ENCODE measurements around the gene STK4.

Gene STK4

GRCh38 chr20:45032781-45033180 is 66.5 kb downstream of the STK4 start:
- no peak for DNase-seq

GRCh38 chr20:45034436-45034835 is 68.1 kb downstream of the STK4 start:
- DNase-seq: peak; percentile 29

GRCh38 chr20:45036044-45036755 is 69.9 kb downstream of the STK4 start:
- DNase-seq: no peak

- DNase-seq: no peak
Measured at GRCh38 chr20:45037050-45037449, 70.7 kb downstream of the STK4 start.

GRCh38 chr20:45037635-45038034 is 71.3 kb downstream of the STK4 start:
- no peak for DNase-seq

GRCh38 chr20:45038745-45039474 is 72.6 kb downstream of the STK4 start:
- DNase-seq: no peak

- no peak for DNase-seq
Measured at GRCh38 chr20:45039475-45039820, 73.1 kb downstream of the STK4 start.

GRCh38 chr20:45041464-45042337 is 75.4 kb downstream of the STK4 start:
- DNase-seq: no peak

GRCh38 chr20:45042978-45043377 is 76.7 kb downstream of the STK4 start:
- no peak for DNase-seq

GRCh38 chr20:45044084-45044573 is 77.8 kb downstream of the STK4 start:
- DNase-seq: peak; percentile 79

GRCh38 chr20:45044601-45045000 is 78.3 kb downstream of the STK4 start:
- no peak for DNase-seq

GRCh38 chr20:45047581-45048119 is 81.3 kb downstream of the STK4 start:
- no peak for DNase-seq

GRCh38 chr20:45049438-45049837 is 83.1 kb downstream of the STK4 start:
- DNase-seq: no peak

- DNase-seq: no peak
Measured at GRCh38 chr20:45049904-45050471, 83.7 kb downstream of the STK4 start.

- DNase-seq: peak; percentile 14
Measured at GRCh38 chr20:45051204-45052060, 85.1 kb downstream of the STK4 start.

- DNase-seq: peak; percentile 41
Measured at GRCh38 chr20:45052698-45053429, 86.6 kb downstream of the STK4 start.

- DNase-seq: no peak
Measured at GRCh38 chr20:45053430-45054351, 87.4 kb downstream of the STK4 start.

GRCh38 chr20:45055056-45055455 is 88.7 kb downstream of the STK4 start:
- DNase-seq: no peak

- DNase-seq: no peak
Measured at GRCh38 chr20:45056473-45057173, 90.3 kb downstream of the STK4 start.

Data from CD4-positive, alpha-beta T cell treated with Interleukin-17A for 1 hour (primary cell).